Stimulated activated CD4-positive, alpha-beta T cell treated with anti-CD3 and anti-CD28 coated beads, Interleukin-4, amount 100 ng/mL, for 24 hours (primary cell): ENCODE measurements around the gene AGPAT2.

Source experiments
- DNase-seq: peaks from one replicate; pipeline ENCODE4 v3.0.0-alpha.2; 2020

AGPAT2 gene

GRCh38 chr9:136685790-136686533, 1.3 kb downstream of the AGPAT2 start:
- no peak for DNase-seq

DNA sequence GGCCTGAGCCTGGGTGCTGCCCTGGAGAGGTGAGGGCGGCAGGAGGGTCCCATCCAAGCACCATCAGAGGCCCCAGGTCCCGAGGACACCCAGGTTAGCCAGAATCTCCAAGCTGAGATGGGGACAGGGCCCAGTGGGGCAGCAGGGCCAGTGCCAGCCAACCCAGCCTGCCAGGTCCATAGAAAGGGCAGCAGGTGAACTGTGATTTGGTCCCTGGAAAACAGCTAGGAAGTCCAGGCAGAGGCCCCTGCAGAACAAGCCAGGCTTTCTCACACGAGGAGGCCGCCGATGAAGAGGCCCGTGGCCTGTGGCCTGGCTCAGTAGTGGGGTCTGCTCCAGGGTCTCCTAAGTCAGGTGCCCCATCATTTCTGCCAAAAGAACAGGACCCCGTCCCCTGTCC, 2.0 kb downstream of the AGPAT2 start:
- no peak for DNase-seq

GRCh38 chr9:136684799-136685198, 2.5 kb downstream of the AGPAT2 start:
- no peak for DNase-seq

DNA sequence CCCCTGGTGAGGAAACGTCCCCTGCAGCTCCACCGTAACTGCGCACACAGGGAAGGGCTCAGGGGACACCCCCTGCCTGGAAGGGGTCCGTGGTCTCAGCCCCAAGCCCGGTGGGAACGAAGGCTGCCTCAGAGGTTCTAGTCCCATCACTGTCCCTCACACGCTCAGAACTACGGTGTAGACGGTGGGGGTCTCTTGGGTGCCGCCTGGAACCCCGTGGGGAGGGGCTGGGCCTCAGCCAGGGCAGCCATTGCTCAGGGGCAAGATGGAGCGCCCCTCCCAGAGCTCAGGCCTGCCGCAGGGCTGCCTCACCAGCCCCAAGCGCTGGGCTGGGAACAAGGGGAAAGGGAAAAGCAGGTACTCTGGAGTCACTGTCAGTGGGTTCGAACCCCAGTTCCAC, 2.9 kb downstream of the AGPAT2 start:
- no peak for DNase-seq

GRCh38 chr9:136683755-136684154, 3.5 kb downstream of the AGPAT2 start:
- DNase-seq, result no peak

- DNase-seq, result no peak
These were observed 4.0 kb downstream of the AGPAT2 start for GRCh38 chr9:136683173-136683745.

- DNase-seq, result no peak
These were observed 4.5 kb downstream of the AGPAT2 start for GRCh38 chr9:136682710-136683109.

GRCh38 chr9:136681945-136682699, 5.1 kb downstream of the AGPAT2 start:
- no peak for DNase-seq

GRCh38 chr9:136681029-136681428, 6.2 kb downstream of the AGPAT2 start:
- DNase-seq, result no peak

DNA sequence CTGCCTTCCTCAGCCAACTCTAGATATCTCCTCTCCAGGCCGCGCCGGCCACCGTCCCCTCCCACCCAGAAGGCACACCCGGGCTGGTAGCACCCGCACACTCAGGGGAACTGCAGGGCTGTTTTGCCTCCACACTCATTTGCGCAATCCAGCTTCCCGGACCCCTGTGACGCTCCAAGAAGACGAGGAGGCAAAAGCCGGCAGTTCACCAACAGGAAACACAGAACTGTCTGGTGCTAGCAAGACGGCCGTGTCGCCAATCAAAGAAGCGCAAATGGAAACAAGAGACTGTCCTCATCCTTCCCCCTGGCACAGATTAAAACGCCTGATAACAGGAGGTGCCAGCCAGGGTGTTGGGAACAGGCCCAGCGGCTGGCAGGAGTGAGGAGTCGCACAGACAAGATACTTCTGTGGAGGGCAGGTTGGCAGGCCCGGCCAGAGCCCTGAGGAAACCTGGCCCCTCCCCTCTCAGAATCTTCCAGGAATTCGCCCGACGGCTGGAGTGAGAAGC, 7.8 kb downstream of the AGPAT2 start:
- DNase-seq, result no peak

DNA sequence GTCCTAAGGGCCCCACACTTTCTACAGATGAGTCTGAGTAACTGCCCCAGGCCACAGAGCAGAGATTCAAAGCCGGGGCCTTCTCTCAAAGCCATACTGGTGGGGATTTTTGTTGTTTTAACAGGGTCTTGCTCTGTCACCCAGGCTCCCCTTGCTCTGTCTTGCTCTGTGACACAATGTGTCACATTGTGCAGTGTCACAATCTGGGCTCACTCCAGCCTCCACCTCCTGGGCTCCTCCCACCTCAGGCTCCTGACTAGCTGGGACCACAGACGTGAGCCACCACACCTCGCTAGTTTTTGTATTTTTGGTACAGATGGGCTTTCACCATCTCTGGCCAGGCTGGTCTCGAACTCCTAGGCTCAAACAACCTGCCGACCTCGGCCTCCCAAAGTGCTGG, 8.6 kb downstream of the AGPAT2 start:
- no peak for DNase-seq

DNA sequence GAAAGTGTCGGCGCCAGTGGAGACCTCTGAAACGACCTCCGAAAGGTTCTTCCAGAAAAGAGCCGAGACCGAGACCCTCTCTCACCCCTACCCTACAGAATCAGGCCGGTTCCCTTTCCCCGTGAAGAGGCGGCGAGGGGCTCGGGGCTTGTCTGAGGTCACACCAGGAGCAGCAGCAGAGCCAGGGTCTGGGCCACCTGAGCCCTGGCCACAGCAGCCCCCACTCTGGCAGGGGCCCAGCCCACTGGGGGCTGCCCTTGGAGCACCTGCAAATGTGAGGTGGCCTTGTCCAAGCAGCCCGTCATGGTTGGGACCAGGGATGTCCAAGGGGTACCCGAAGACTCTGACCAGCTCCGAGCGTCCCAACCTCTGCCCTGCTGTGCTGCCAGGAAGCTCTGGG, 9.2 kb downstream of the AGPAT2 start:
- DNase-seq, result no peak

DNA sequence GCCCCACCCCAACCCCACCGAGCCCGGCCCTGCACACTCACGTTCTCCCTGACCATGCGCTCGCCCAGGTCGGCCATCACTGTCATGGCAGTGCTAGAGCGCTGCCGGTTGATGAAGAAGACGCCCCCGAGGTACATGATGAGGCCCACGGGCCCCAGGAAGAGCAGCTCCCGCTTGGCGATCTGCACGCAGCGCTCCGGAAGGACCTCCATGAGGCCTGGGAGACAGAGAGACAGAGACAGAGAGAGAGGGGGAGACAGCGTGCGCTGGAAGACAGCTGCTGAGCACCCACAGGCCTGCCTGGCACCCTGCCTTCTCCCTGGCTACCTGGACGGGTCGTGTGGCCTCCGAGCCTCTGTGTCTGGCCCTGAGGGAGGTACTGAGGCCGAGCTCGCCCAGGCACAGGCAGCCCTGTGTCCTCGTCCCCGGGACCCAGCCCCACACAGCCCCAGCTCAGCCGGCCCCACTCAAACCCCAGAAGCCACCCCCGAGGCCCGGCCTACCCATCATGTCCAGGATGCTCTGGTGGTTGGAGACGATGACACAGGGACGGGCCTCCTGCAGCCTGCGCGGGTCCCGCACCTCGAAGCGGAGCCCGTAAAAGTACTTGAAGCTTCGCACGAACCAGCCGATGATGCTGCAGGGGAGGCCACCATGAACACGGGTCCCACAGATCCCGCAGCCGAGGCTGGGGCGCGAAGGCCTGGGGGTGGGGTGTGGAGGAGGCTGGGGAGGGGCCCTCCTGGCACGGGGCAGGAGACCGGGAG, 10.2 kb downstream of the AGPAT2 start:
- no peak for DNase-seq

- no peak for DNase-seq
These were observed 10.9 kb downstream of the AGPAT2 start for GRCh38 chr9:136676297-136676794.

DNA sequence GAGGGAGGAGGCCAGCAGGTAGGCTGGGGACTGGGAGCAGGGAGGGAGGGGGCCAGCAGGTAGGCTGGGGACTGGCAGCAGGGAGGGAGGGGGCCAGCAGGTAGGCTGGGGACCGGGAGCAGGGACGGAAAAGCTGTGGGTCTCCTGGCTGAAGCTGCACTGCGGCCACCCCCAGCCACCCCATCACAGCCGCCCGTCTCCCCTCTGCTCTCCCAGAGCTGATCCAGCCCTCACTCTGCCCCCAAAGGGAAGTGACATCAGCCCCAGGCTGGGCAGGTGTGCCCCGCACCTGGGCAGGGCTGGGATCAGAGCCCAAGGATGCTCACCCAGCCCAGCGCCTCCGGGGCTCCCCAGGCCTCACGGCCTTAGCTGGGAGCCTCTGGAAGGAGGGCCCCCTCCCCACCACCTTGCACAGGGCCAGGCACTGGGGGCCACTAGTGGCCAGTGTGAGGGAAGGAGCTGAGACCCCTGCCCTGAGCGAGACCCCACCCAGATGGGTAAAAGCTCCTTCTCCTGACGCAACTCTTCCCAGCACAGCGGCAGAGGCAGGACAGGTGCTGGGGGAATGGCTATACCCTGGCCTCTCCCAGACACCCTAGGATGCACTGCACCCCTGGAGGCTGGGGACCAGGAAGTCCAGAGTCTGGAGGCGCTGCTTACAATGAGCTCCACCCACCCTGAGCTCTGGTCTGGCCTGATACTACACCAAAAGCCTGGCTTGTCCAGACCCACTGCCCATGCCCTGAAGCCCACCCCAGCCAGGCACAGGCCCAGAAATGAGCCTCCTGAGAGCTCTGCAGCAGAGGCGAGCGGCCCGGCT, 11.6 kb downstream of the AGPAT2 start:
- DNase-seq, result no peak

DNA sequence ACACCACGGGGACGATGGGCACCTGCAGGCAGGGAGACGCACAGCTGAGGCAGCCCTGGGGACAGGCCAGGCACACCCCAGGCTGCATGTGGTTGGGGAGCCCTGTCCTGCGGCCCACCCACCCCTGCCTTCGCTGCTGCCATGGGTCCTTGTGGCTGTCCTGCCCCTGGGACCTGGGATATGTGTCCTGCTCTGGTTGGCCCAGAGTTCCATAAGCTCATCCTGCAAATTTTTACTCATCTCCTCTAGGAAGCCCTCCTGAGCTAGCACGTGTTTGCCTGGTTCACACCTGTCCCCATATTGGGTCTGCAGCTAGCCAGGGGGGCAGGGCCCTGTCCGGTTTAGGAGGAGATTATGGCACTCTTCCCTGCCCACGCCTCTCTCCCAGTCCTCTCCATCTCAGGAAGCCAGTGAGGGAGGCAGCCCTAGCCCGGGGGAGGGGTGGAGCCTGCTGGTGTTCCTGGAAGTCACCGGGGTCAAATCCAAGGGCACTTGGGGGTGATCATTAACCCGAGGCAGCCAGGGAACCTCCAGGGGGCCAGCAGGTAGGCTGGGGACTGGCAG, 12.4 kb downstream of the AGPAT2 start:
- DNase-seq, result no peak

DNA sequence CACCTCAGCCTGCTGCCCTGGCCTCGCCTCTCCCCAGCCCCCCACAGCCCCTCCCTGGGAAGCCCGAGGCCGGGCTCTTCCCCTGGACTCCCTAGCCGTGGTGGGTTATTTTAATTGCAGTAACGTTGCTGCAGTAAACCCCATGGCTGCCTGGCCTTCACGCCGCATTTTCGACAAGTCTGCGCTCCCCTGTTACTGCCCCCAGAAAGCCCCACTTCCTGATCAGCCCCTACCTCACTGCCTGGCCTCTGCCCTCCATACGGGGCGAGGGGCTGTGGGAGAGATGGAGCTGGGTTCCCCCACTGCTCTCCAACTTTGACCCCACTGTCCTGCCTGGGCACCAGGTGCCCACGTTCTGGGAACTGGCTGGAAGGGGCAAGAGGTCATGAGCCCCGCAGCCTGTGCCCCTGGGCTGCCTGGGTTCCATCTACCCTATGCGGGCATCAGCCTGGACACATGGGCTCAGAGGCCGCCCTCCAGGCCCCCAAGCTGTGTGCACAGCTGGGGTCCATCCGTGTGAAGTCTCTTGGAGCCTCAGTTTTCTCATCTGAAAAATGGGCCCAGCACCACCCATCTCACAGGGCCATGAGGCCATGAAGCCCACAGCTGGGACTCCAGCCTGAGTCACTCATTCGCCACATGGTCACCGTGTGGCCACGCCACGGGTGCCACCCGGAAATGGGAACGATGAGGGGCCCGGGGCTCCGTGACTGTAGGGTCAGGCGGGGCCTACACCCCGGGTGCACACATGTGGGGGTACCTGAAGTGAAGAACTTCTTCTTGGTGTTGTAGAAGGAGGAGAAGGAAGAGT, 13.1 kb downstream of the AGPAT2 start:
- no peak for DNase-seq

DNA sequence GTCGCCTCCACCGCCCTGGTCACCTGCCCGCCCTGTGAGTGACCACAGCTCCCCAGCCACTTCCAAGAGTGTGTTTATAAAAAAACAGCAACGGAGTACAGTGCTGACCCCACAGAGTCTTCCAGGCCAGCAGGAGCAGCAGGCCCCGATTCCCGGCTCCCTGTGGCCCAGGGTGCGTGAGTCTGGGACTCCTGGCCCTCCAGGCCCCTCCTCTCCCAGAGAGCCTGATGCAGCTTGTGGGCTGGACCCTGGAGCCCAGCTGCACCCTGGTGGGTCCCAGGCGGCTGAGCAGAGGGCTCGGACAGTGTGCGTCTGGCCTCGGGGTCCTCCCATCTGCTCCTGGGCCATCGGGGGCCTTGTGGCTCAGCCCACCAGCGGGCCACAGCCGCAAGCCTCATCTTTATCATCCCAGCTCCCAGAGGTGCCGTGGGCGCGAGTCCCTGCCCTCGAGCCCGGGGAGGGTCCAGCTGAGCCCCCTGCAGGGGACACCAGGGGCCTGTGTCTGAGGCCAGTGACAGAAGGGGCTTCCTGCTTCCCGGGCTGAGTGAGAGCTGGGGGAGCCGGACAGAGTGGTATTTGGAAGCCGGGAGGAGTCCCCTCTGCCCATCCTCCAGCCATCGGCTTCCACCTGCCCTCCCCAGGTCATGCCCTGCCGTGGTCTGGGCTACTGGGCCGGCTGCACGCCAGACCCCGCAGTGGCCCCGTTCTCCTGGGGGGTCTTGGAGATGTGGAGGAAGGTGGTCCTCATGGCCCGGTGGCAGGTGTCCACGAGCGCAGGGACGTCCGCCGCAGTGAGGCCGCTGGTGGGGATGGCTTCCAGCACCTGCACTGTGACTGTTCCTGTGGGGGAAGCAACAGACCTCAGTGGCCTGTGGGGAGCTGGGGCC, 13.9 kb downstream of the AGPAT2 start:
- DNase-seq, result no peak

DNA sequence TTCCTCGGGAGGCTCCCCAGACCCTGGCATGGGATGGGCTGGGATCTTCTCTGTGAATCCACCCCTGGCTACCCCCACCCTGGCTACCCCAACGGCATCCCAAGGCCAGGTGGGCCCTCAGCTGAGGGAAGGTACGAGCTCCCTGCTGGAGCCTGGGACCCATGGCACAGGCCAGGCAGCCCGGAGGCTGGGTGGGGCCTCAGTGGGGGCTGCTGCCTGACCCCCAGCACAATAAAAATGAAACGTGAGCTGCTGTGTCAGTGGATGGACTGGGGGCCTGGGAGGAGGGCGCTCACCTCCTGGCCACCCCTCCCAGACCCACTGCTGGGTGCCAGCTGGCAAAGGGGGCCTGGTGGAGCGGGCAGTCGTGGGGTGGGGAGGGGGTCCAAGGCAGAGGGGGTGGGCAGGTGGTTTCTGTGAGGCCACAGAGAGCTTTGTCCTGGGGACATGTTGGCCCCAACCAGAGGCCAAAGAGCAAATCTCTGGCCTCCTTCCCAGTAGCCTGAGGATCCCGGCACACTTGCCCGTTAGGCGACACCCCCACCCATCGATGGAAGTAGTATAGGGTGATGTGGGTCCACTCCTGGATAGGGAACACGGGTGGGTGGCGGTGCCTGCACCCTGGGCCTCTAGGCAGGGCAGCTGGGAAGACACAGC, 14.7 kb downstream of the AGPAT2 start:
- no peak for DNase-seq
